K562 (cell line): ENCODE measurements around the gene CABP4. TPM values are rescaled to one million over a fixed set of nuclear protein-coding genes. Genes with fewer than 3 reads are reported as not detected.
A peak's percentile ranks its signal among the peaks of the same experiment; 100 is the strongest.

ENCODE experiments used
- FOXK2 ChIP-seq, 2 experiments: fragments of 450-650 bp; IDR thresholded peaks in 1 of 2; conservative IDR thresholded peaks in 1 of 2; 2 replicates each; pipeline ENCODE4 v1.6.1; 2016; ENCODE audit warnings: low read depth in 2 of 2, mild to moderate bottlenecking in 1 of 2
- ILK ChIP-seq: fragments of 450-650 bp; IDR thresholded peaks from 2 replicates; pipeline ENCODE4 v1.6.1; 2016; ENCODE audit warnings: missing genetic modification characterization, low read depth, mild to moderate bottlenecking, missing compliant biosample characterization, moderate library complexity, borderline replicate concordance
- KDM4B ChIP-seq, 2 experiments: fragments of 450-650 bp in 1 of 2; sonication (generic) in 1 of 2; IDR thresholded peaks; 2 replicates each; pipeline ENCODE4 v1.6.1; 2016 to 2017; ENCODE audit warnings: borderline replicate concordance in 2 of 2, antibody characterized with exemption in 1 of 2, low read depth in 1 of 2, mild to moderate bottlenecking in 1 of 2
- MAFK ChIP-seq: IDR thresholded peaks from 2 replicates; pipeline ENCODE4 v1.6.1; 2011; ENCODE audit warnings: low read length, improper control_type of control experiment
- NFE2 ChIP-seq: IDR thresholded peaks from 2 replicates; pipeline ENCODE4 v1.6.1; 2014; ENCODE audit warnings: antibody characterized with exemption, low read depth
- PCBP2 ChIP-seq: fragments of 200-400 bp; formaldehyde crosslinking; IDR thresholded peaks from 2 replicates; pipeline ENCODE4 v1.6.1; 2018; ENCODE audit warnings: low read length, low read depth, mild to moderate bottlenecking, moderate library complexity; ENCODE audit not compliant: poor library complexity, severe bottlenecking
- STAT5B ChIP-seq: fragments of 250-450 bp; sonication (Bioruptor Pico); IDR thresholded peaks from 2 replicates; pipeline ENCODE4 v1.8.0; 2021; ENCODE audit warnings: mild to moderate bottlenecking, inconsistent platforms
- TEAD4 ChIP-seq, 2 experiments: sonication (generic) in 1 of 2; formaldehyde crosslinking in 1 of 2; IDR thresholded peaks; 2 replicates each; pipeline versions ENCODE4 v1.6.1 to v1.8.0; 2012 to 2022; ENCODE audit warnings: borderline replicate concordance in 1 of 2, inconsistent platforms in 1 of 2, low read length in 1 of 2, mild to moderate bottlenecking in 1 of 2, missing genetic modification reagents in 1 of 2
- ZBED1 ChIP-seq: IDR thresholded peaks from 2 replicates; pipeline ENCODE4 v1.6.1; 2014
- ZNF239 ChIP-seq: fragments of 250-450 bp; sonication (Bioruptor Pico); IDR thresholded peaks from 2 replicates; pipeline ENCODE4 v1.4.0; 2020; ENCODE audit warnings: mild to moderate bottlenecking
- ZNF316 ChIP-seq: fragments of 450-650 bp; IDR thresholded peaks from 2 replicates; pipeline ENCODE4 v1.6.1; 2016
- ZNF584 ChIP-seq: fragments of 200-800 bp; sonication (Bioruptor generic); IDR thresholded peaks from 2 replicates; pipeline ENCODE4 v1.6.1; 2016; ENCODE audit warnings: low read depth, mild to moderate bottlenecking, missing genetic modification characterization, missing compliant biosample characterization
- ZNF785 ChIP-seq: fragments of 250-450 bp; sonication (Bioruptor Pico); IDR thresholded peaks from 2 replicates; pipeline ENCODE4 v1.4.0; 2020; ENCODE audit warnings: mild to moderate bottlenecking
- polyA plus RNA-seq, 8 experiments: library from polyadenylated mRNA; depleted of rRNA in 4 of 8; stranded (reverse) in 5 of 8; unstranded in 3 of 8; fragments of >200 nt; fragmentation: Nextera tagmentation in 2 of 8; fragmentation: Illumina TruSeq in 1 of 8; extraction: Ambion mirVana in 2 of 8; extraction: Trizol in 1 of 8; gene quantifications; 2 replicates each; pipeline versions ENCODE4 v1.2.1 to v1.2.3, GENCODE V29; 2011 to 2014; ENCODE audit warnings: inconsistent platforms in 1 of 8, missing spikeins in 1 of 8
- total RNA-seq, 7 experiments: library from RNA; depleted of rRNA in 6 of 7; stranded (reverse); fragments of >200 nt in 6 of 7; fragmentation: Illumina TruSeq in 2 of 7; extraction: Trizol in 2 of 7; gene quantifications; 2 replicates each; pipeline versions ENCODE4 v1.2.1 to v1.2.3, GENCODE V29; 2011 to 2021; ENCODE audit warnings: low replicate concordance in 1 of 7
- TF ChIP-seq, protein P1 (sequence below): fragments of 250-450 bp; sonication (Bioruptor Pico); IDR thresholded peaks from 2 replicates; pipeline ENCODE4 v1.8.0; 2022; ENCODE audit warnings: moderate library complexity, mild to moderate bottlenecking, inconsistent platforms
- TF ChIP-seq, protein P2 (sequence below): sonication (generic); formaldehyde crosslinking; IDR thresholded peaks from 2 replicates; pipeline ENCODE4 v1.8.0; 2022; ENCODE audit warnings: mild to moderate bottlenecking, missing genetic modification reagents
- TF ChIP-seq, protein P3 (sequence below): sonication (generic); formaldehyde crosslinking; IDR thresholded peaks from 2 replicates; pipeline ENCODE4 v1.8.0; 2022; ENCODE audit warnings: missing genetic modification reagents, mild to moderate bottlenecking, borderline replicate concordance
- TF ChIP-seq, protein P4 (sequence below): fragments of 250-450 bp; sonication (Bioruptor Pico); IDR thresholded peaks from 2 replicates; pipeline ENCODE4 v1.8.0; 2021; ENCODE audit warnings: moderate library complexity, mild to moderate bottlenecking, inconsistent platforms
- TF ChIP-seq, protein P5 (sequence below): fragments of 450-650 bp; conservative IDR thresholded peaks from 2 replicates; pipeline ENCODE4 v1.6.1; 2016; ENCODE audit warnings: missing genetic modification characterization, low read depth, mild to moderate bottlenecking, control low read depth, missing compliant biosample characterization

The CABP4 gene
- total and polyA plus RNA-seq, 9 of the 15 experiments (the other 6 are each of a cell fraction or from before 2014, with no cell fraction given) = 0.11 TPM; not detected in 8

DNA sequence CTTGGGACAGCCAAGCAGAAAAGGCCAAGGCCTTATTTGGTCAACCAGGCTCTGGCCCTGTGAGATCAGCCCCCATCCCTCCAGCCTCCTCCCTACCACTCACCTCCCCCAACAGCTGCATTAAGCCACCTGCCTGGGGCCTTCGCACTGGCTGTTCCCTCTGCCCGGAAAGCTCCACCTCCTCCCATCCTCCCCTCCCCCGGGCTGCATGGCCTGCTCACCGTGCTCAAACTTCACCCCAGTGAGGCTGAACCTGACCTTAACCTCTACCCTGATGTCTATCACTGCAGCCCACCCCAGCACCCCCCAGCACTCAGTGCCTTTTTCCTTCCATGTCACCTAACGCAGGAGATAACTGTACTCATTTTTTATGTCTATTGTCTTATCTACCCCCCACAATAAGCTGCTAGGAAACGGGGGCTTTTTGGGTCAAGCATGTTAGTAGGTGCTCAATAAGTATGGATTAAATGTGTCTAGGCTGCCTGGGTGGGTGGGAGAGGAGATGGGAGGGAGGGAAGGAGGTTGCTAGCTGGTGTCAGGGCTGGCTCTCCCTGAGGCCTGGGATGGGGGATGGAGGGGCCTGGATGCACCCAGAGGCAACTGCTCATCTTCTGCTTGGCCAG lies 18.6 kb upstream of the CABP4 start (continued):
- TF ChIP-seq, protein P1, sequence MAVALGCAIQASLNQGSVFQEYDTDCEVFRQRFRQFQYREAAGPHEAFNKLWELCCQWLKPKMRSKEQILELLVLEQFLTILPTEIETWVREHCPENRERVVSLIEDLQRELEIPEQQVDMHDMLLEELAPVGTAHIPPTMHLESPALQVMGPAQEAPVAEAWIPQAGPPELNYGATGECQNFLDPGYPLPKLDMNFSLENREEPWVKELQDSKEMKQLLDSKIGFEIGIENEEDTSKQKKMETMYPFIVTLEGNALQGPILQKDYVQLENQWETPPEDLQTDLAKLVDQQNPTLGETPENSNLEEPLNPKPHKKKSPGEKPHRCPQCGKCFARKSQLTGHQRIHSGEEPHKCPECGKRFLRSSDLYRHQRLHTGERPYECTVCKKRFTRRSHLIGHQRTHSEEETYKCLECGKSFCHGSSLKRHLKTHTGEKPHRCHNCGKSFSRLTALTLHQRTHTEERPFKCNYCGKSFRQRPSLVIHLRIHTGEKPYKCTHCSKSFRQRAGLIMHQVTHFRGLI (CRISPR knock-in tag) = no peak
- TF ChIP-seq, protein P2, sequence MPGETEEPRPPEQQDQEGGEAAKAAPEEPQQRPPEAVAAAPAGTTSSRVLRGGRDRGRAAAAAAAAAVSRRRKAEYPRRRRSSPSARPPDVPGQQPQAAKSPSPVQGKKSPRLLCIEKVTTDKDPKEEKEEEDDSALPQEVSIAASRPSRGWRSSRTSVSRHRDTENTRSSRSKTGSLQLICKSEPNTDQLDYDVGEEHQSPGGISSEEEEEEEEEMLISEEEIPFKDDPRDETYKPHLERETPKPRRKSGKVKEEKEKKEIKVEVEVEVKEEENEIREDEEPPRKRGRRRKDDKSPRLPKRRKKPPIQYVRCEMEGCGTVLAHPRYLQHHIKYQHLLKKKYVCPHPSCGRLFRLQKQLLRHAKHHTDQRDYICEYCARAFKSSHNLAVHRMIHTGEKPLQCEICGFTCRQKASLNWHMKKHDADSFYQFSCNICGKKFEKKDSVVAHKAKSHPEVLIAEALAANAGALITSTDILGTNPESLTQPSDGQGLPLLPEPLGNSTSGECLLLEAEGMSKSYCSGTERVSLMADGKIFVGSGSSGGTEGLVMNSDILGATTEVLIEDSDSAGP (CRISPR knock-in tag) = 0 out of 2 replicates have a peak, but pooled peaks have one; percentile 39
- no peak for TF ChIP-seq PCBP2
- TF ChIP-seq MAFK = no peak
- TF ChIP-seq TEAD4 (IDR thresholded peaks at IDR 0.05; ENCODE audit: low read length) = no peak
- no peak for TF ChIP-seq TEAD4 (CRISPR knock-in tag; IDR thresholded peaks at IDR 0.05; ENCODE audit: borderline replicate concordance)
- TF ChIP-seq ZNF785 = no peak
- TF ChIP-seq, protein P3, sequence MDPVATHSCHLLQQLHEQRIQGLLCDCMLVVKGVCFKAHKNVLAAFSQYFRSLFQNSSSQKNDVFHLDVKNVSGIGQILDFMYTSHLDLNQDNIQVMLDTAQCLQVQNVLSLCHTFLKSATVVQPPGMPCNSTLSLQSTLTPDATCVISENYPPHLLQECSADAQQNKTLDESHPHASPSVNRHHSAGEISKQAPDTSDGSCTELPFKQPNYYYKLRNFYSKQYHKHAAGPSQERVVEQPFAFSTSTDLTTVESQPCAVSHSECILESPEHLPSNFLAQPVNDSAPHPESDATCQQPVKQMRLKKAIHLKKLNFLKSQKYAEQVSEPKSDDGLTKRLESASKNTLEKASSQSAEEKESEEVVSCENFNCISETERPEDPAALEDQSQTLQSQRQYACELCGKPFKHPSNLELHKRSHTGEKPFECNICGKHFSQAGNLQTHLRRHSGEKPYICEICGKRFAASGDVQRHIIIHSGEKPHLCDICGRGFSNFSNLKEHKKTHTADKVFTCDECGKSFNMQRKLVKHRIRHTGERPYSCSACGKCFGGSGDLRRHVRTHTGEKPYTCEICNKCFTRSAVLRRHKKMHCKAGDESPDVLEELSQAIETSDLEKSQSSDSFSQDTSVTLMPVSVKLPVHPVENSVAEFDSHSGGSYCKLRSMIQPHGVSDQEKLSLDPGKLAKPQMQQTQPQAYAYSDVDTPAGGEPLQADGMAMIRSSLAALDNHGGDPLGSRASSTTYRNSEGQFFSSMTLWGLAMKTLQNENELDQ (CRISPR knock-in tag) = no peak
- TF ChIP-seq, protein P4, sequence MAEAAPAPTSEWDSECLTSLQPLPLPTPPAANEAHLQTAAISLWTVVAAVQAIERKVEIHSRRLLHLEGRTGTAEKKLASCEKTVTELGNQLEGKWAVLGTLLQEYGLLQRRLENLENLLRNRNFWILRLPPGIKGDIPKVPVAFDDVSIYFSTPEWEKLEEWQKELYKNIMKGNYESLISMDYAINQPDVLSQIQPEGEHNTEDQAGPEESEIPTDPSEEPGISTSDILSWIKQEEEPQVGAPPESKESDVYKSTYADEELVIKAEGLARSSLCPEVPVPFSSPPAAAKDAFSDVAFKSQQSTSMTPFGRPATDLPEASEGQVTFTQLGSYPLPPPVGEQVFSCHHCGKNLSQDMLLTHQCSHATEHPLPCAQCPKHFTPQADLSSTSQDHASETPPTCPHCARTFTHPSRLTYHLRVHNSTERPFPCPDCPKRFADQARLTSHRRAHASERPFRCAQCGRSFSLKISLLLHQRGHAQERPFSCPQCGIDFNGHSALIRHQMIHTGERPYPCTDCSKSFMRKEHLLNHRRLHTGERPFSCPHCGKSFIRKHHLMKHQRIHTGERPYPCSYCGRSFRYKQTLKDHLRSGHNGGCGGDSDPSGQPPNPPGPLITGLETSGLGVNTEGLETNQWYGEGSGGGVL = no peak
- no peak for TF ChIP-seq STAT5B (CRISPR knock-in tag)
- TF ChIP-seq ILK (tag) = no peak
- no peak; the same call in 1 of the 2 replicates for TF ChIP-seq ZBED1
- TF ChIP-seq ZNF316 = no peak
- no peak for TF ChIP-seq ZNF239 (CRISPR knock-in tag)
- peak in 1 of 2 experiments; percentile 64; a peak in 1 of 4 replicates for TF ChIP-seq KDM4B (IDR thresholded peaks at IDR 0.05; ENCODE audit: borderline replicate concordance in 2 of 2, low read depth in 1 of 2)
- TF ChIP-seq ZNF584 (CRISPR knock-in tag) = no peak
- no peak for TF ChIP-seq NFE2
- TF ChIP-seq, protein P5, sequence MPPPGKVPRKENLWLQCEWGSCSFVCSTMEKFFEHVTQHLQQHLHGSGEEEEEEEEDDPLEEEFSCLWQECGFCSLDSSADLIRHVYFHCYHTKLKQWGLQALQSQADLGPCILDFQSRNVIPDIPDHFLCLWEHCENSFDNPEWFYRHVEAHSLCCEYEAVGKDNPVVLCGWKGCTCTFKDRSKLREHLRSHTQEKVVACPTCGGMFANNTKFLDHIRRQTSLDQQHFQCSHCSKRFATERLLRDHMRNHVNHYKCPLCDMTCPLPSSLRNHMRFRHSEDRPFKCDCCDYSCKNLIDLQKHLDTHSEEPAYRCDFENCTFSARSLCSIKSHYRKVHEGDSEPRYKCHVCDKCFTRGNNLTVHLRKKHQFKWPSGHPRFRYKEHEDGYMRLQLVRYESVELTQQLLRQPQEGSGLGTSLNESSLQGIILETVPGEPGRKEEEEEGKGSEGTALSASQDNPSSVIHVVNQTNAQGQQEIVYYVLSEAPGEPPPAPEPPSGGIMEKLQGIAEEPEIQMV (tag) = no peak
- 0 out of 4 replicates have a peak, but pooled peaks of 1 of the 2 experiments have one; percentile 22 for TF ChIP-seq FOXK2 (conservative IDR thresholded peaks at IDR 0.05 in 1 of 2, IDR thresholded peaks at IDR 0.05 in 1 of 2; ENCODE audit: low read depth in 2 of 2)
